Measurements from ENCODE around the gene SYNGAP1. TPM values are rescaled to one million over a fixed set of nuclear protein-coding genes. Genes with fewer than 3 reads are reported as not detected.

SYNGAP1 gene
- total and polyA plus RNA-seq, 9 of the 15 experiments (the other 6 are each of a cell fraction or from before 2014, with no cell fraction given), result 0.01 to 22.8 (median 3.2) TPM

- TF ChIP-seq CUX1 (CRISPR knock-in tag; IDR thresholded peaks at IDR 0.05), result no peak
- peak; percentile 57; the same call in 1 of the 2 replicates for TF ChIP-seq ZBTB26 (CRISPR knock-in tag; IDR thresholded peaks at IDR 0.05)
- TF ChIP-seq EZH2 (IDR thresholded peaks at IDR 0.05; ENCODE audit: borderline replicate concordance, low read depth, low read length), result no peak
- TF ChIP-seq MYC (IDR thresholded peaks at IDR 0.05; ENCODE audit: low read depth, low read length), result 0 out of 2 replicates have a peak, but pooled peaks have one; percentile 49
- no peak for TF ChIP-seq MYC (CRISPR knock-in tag; IDR thresholded peaks at IDR 0.05; ENCODE audit: borderline replicate concordance, low read depth)
- peak; percentile 66 to 80; a peak in 2 of 4 replicates for TF ChIP-seq ARNT (IDR thresholded peaks at IDR 0.05)
- peak; percentile 48 for TF ChIP-seq ARID1B (IDR thresholded peaks at IDR 0.05)
- no peak for TF ChIP-seq GTF2F1 (IDR thresholded peaks at IDR 0.05; ENCODE audit: low read depth, low read length)
- TF ChIP-seq MLX (CRISPR knock-in tag; conservative IDR thresholded peaks at IDR 0.05), result no peak
- TF ChIP-seq ZC3H8 (IDR thresholded peaks at IDR 0.05), result no peak
- TF ChIP-seq SMARCA4 (IDR thresholded peaks at IDR 0.05), result 0 out of 2 replicates have a peak, but pooled peaks have one; percentile 38
- no peak for TF ChIP-seq FIP1L1 (IDR thresholded peaks at IDR 0.05; ENCODE audit: low read depth, low read length, poor library complexity, severe bottlenecking)
- no peak for TF ChIP-seq ZNF766 (CRISPR knock-in tag; conservative IDR thresholded peaks at IDR 0.05)
- peak; percentile 83 for TF ChIP-seq NBN (IDR thresholded peaks at IDR 0.05; ENCODE audit: low read depth)
- TF ChIP-seq SMAD1 (IDR thresholded peaks at IDR 0.05; ENCODE audit: low read depth, low read length, partially characterized antibody), result no peak
- peak; percentile 93 for TF ChIP-seq C11orf30 (IDR thresholded peaks at IDR 0.05; ENCODE audit: low read depth)
- TF ChIP-seq FOXP1 (CRISPR knock-in tag; IDR thresholded peaks at IDR 0.05), result no peak
- no peak for TF ChIP-seq HOXB6 (CRISPR knock-in tag; IDR thresholded peaks at IDR 0.05; ENCODE audit: borderline replicate concordance)
- TF ChIP-seq ZNF174 (CRISPR knock-in tag; IDR thresholded peaks at IDR 0.05), result no peak
- peak; percentile 94 for TF ChIP-seq ZEB2 (IDR thresholded peaks at IDR 0.05)
Measured at GRCh38 chr6:33420491-33421343, 852 bp downstream of the SYNGAP1 start (continued).
